AG09309 (cell line): ENCODE measurements around the gene HOXC11.

ENCODE experiments used
- DNase-seq: peaks from one replicate; pipeline ENCODE4 v3.0.0-alpha.2; 2010; ENCODE audit warnings: low read depth
- H3K4me3 ChIP-seq: 2 replicates; pipeline ENCODE4 v1.5.1; 2011; ENCODE audit warnings: mild to moderate bottlenecking, low read depth, low read length, moderate library complexity; ENCODE audit not compliant: control insufficient read depth
- TF ChIP-seq, protein P1 (sequence below): IDR thresholded peaks from 2 replicates; pipeline ENCODE4 v1.5.1; 2011; ENCODE audit warnings: mild to moderate bottlenecking, low read depth, low read length, inconsistent platforms; ENCODE audit not compliant: insufficient read depth, control insufficient read depth; ENCODE audit errors: missing control alignments

The HOXC11 gene

GRCh38 chr12:53972722-53973235 lies at the start of gene HOXC11:
Gene HOXC11, plus strand, starts transcription at chr12:53973126. Its CDS starts 116 bp downstream, at chr12:53973242.
- no peak for DNase-seq
- TF ChIP-seq, protein P1, sequence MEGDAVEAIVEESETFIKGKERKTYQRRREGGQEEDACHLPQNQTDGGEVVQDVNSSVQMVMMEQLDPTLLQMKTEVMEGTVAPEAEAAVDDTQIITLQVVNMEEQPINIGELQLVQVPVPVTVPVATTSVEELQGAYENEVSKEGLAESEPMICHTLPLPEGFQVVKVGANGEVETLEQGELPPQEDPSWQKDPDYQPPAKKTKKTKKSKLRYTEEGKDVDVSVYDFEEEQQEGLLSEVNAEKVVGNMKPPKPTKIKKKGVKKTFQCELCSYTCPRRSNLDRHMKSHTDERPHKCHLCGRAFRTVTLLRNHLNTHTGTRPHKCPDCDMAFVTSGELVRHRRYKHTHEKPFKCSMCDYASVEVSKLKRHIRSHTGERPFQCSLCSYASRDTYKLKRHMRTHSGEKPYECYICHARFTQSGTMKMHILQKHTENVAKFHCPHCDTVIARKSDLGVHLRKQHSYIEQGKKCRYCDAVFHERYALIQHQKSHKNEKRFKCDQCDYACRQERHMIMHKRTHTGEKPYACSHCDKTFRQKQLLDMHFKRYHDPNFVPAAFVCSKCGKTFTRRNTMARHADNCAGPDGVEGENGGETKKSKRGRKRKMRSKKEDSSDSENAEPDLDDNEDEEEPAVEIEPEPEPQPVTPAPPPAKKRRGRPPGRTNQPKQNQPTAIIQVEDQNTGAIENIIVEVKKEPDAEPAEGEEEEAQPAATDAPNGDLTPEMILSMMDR = no peak
- H3K4me3 ChIP-seq = peak within 1 kb of the TSS; percentile 52

- no peak overlapping the region for H3K4me3 ChIP-seq
- no peak for DNase-seq
- TF ChIP-seq, protein P1 = no peak
Measured at GRCh38 chr12:53924521-53925405, 48.2 kb upstream of the HOXC11 start.

GRCh38 chr12:53927220-53928029 lies 45.5 kb upstream of the HOXC11 start:
- TF ChIP-seq, protein P1 = no peak
- DNase-seq = no peak
- H3K4me3 ChIP-seq = no peak overlapping the region

GRCh38 chr12:53928054-53928835 lies 44.7 kb upstream of the HOXC11 start:
- no peak for DNase-seq
- TF ChIP-seq, protein P1 = no peak
- no peak overlapping the region for H3K4me3 ChIP-seq

GRCh38 chr12:53929527-53929926 lies 43.4 kb upstream of the HOXC11 start:
- no peak for DNase-seq
- TF ChIP-seq, protein P1 = no peak
- H3K4me3 ChIP-seq = no peak overlapping the region
